DMS 273 (cell line): ENCODE data around the gene CHMP6.
"Not testable (repeated sequence)": the region's sequence is repeated elsewhere in the genome, so short reads cannot be mapped to it uniquely, and the experiment has no call there.

Experiments used
- DNase-seq: peaks from one replicate; lab custom pipeline; 2025; ENCODE audit not compliant: unreplicated experiment; lab: John Stamatoyannopoulos, UW

CHMP6 gene

DNA sequence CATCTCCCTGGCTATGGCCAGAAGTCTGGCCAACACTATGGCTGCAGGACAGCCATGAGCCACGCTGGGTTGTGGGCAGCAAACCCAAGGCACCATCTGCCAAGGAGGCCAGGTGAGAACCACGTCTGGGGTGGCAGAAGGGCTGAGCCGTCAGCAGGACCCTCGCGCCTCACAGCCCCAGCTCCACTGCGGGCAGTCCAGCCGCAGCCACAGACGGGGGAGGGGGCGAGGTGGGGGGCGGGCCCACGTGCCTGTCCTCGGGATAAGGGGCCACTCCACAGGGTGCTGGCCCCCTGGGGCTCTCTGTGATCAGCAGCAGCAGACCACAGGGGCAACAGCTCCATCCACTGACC is 36.8 kb downstream of the CHMP6 start:
- DNase-seq: no peak

DNA sequence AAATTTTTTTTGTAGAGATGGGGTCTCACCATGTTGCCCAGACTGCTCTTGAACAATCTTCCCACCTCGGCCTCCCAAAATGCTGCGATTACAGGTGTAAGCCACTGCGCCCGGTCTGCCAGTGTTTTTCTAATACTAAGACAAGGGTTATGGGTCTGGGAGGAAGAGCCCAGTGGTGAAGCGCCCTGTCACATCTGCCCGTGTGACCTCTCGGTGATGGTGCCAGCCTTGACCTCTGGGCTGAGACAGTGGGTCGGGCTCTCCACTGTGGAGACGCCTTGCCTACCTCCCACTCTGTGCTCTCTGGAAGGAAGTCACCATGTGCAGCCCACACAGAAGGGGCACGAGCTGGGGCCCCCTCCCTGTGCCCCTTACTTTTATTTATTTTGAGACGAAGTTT is 38.2 kb downstream of the CHMP6 start:
- no peak for DNase-seq

DNA sequence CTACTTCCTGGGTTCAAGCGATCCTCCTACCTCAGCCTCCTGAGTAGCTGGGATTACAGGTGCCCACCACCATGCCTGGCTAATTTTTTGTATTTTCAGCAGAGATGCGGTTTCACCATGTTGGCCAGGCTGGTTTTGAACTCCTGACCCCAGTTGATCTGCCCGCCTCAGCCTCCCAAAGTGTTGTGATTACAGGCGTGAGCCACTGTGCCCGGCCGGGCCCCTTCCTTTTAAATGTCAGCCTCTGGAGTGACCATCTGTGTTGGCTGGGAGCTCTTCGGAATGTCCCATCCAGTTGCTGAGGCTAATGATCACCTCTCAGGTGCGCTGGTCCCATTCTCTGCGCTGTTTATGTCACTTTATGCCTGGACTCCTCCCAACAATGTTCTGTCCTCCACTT is 38.7 kb downstream of the CHMP6 start:
- not testable (repeated sequence) for DNase-seq

DNA sequence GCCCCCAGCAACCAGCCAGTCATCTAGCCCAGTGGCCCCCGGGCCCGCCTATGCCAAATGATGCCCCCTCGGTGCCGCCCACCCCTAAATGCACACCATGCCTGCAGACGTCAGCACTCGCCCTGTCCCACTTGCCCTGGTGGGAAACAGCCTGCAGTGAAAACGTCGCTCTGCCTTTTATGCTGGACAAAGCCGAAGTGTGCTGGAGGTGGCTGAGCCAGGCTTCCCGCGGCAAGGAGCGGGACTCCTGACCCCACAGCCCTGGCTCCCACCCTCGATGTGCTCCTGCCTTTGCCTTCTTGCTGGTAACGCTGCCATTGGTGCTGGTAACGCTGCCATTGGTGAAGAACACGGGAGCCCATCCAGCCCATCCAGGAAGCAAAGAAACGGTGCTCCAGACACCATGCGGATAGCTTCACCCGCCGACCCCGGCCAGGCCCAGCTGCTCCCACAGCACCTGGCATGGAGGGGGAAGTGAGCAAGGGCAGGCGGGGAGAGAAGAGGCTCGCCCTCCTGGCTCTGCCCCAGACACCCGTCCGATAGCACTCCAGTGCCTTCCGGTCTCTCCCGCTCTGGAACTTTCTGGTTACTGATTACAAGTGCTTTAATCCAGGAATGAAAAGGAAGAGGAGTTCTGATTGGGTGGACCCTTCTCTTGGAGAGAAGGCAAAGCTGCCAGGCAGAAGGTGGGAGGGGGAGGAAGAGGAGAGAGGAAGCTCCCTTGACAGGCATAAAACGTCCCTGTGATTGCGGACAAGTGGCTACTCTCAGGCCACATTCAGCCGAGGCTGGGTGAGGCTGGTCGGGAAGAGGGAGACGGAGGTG is 39.3 kb downstream of the CHMP6 start:
- DNase-seq: peak; percentile 66

DNA sequence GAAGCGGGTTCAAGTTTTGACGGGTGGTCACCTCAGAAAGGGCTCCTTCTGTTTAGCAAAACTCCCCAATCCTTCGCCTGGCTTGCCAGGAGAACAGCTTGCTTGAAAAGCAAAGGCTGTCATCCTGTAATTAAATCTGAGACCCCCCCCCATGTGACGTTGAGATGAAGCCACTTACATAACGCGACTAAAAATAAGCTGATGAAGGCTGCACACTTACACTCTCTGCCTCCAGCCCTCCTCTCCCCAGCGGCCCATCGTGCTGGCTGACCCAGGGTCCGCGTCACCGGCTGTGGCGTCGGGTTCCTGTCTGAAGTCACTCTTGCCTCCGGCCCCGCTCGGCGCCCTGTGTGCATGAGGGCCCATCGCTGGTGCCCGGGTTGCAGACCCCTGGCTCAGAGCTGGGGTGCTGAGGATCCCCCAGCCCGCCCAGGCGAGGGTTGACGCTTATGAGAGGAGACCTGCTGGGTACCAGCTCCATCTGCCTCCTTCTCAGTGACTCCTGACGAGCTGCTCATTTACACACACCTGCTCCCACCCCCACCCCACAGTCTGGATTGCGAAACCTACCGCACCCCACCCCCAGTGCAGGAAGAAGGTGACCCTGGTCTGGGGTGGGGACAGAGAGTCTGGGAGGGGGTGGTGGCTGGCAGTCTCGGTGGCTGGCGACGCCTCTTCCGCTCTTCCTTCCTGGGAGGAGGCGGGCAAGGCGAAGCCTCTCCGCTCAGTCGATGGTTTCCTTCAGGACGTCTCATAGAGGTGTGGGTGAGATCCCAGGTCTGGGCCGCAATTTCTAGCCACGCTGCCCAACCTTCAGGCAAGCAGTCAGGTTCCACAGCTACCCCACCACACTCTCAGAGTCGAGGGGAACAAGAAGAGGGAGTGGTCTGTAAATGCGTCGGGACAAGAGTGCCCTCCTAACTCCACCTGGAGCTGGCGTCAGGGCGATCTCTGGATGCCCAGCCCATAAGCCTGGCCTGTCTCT is 40.2 kb downstream of the CHMP6 start:
- DNase-seq: peak; percentile 62

DNA sequence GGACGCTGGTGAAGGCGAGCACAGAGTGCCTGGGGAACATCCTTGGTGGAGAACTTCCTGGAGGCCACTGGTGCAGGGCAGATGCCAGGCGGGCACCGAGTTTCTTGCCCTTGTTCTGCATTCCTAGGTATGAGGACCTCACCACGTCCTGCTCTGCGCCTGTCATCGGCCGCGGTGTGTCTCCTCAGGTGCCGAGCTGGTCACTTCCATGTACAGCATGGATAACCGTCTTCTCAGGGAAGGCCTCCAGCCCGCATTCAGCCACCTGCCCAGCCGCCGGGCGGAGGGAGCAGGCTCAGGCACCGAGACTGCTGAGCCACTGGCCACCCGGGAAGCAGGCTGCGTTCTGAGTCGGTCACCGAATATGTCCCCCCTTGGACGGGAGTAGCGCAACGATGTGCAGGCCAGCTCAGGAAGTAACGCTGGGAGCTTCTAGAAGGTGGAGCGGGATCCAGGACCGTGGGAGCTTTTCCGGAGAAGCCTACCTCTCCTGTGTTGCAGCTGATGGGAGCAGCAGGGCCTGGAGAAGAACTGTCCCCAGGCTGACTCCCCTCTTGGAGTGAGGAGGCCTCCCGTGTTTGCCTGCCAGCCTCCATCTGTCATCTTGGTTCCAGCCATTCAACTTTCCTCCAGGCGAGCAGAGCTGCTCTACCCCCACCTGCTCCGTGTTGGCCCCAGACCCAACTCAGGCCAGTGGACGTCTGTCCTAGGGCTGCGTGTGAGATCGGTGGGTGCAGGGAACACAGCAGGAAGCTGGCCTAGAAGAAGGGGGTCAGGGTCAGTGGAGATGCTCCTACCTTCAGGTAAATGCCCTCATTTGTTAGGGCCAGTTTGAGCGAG is 41.2 kb downstream of the CHMP6 start:
- DNase-seq: peak; percentile 65

DNA sequence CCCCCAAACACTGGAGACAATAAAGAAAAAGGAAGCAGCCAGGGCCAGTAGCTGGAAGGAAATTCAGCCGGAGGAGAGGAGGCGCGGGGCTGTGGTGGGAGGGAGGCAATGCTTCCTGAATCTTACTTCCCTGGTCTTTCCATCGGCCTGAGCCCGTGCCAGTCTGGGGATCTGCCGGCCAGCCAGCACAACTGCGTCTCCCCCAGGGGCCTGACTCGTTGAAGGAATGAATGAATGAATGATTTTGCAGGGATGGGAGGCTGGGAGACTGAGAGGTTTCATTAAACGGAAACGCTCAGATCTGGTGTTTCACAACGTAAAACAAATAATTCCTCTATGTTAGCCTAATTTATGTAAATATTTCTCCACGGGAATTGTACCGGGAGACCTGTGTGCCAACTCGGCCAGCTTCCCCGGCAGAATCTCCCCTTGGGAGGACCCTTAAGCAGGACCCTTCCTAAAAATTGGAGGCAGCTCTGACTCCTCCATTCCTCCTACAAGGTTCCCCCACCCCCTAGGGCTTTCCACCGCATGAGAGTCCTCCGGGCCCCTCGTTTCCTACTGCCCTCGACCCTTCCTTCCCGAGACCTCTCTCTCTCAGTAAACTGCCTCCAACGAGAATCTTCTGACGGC is 42.0 kb downstream of the CHMP6 start:
- peak; percentile 48 for DNase-seq

DNA sequence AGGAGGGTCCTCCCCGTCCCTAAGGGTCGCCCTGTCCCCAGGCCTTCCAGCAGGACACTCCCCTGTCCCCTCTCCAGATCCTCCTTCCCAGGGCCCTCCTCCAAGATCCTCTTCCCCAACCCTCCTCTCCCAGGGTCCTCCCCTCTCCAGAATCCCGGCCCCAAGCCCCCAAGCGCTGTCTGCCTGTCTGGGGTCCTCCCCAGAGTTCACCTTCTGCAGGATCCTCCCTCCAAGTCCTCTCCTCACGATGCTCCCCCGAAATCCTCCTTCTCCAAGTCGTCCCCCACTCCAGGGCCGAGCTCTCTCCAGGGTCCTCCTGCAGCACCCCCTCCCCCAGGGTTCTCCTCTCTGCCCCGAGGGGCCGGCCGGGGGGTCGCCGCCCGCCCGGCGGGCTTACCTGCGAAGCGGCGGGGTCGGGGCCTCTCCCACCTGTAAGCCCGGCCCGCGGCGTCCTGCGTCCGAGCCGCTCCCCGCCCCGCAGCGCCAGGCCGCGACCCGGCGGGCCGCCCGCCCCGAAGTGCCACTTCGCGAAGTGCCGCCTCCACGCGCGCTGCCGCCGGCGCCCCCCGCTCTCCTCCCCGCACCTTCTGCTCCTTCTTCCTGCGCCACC is 42.6 kb downstream of the CHMP6 start:
- DNase-seq: peak; percentile 64

DNA sequence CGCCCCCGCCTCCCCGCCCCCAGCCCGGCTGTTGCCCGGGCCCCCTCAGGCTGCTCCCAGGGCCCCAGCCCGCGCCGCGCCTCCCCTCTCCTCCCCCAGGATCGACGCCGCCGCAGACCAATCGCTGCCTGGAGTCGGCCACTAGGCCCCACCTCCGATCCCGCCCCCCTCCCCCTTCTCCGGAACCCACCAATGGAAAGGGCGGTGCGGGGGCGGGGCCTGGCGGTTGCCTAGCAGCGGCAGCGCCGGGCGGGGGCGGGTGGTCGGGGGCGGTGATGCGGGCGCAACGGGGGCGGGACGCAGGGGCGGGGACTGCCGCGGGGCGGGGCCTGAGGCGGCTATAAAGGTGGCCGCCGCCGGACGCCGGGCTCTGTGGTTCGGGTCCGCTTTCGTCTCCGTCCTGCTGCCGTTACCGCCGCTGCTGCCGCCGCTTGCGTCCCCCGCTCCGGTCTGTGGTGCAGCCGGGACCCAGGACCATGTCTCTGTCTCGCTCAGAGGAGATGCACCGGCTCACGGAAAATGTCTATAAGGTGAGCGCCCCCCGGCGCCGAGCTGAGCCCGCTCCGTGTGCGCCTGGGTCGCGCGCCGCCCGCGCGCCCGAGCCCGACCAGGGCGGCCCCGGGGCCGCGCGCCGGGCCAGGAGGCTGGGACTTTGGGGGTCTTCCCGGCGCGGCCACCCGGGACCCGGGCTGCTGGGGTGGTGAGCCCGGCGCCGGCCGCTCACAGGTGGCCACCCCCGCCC is 43.3 kb downstream of the CHMP6 start, which contains the start of gene BAIAP2:
Gene BAIAP2 (plus strand): TSS at position 373 of the 742 bp plus-strand sequence. CDS start 104 bp downstream, at position 477.
- DNase-seq: peak; percentile 97

DNA sequence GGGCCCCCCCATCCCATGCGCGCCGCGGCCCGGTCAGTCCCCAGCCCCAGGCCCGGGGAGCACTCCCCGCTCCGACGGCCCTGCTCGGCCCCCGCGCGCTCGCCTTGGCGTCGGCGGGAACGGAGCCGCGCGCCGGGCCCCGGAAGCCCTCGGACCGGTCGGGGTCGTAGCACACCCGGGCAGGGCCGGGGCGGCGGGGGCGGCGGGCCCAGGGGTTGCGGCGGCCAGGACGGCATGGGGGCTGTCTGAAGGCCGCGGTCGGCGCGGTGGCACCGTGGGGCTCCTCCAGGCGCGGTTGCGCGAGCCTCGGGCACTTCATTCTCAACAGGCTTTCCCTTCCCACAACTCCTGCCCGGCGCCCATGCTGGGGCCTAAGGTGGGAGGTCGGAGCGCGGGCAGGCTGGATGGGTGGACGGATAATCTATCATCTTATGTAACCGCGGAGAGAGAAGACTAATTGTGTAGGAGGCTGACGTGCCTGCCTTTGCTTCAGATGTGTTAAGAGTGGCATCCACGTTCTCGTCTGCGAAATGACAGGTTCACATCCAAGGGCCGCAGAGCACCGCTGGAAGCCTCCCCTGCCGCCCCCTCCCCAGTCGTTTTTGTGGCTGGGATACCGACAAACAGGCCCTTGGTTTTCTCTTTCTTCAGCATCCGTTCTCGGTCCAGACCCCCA is 44.0 kb downstream of the CHMP6 start:
- peak; percentile 63 for DNase-seq

DNA sequence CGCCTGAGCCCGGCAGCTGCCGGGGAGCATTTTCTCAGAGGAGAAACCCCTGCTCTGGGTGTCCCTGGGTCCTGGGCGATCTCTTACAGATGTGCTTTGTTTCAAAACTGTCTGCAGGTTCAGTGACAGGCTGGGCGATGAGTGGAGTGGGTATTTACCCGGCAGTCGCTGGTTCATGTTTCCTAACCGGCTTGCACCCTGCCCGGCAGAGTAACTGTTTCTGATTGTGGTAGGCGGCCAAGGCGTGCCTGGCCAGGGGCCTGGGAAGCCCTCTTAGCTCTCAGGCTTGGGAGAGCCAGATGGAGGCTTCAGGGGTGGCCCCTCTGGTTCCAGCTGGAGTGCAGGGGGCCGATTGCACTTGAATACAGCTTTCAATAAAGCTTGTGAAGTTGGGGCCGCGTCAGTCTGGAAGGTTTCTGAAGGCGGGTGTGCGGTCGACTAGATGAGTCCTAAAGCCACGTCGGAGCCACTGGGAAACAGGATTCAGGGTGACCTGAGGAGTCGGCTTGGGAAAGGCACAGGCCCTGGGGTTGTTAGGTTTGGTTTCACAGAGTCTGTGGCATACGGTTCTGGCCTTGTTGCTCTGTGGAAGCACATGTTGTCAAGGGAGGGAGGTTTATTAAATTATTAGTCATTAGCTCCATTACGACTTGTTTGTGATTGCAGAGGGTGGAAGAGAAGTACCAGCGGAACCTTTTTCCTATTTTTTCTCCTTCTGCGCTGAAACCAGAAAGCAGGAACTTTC is 44.7 kb downstream of the CHMP6 start:
- DNase-seq: peak; percentile 94

DNA sequence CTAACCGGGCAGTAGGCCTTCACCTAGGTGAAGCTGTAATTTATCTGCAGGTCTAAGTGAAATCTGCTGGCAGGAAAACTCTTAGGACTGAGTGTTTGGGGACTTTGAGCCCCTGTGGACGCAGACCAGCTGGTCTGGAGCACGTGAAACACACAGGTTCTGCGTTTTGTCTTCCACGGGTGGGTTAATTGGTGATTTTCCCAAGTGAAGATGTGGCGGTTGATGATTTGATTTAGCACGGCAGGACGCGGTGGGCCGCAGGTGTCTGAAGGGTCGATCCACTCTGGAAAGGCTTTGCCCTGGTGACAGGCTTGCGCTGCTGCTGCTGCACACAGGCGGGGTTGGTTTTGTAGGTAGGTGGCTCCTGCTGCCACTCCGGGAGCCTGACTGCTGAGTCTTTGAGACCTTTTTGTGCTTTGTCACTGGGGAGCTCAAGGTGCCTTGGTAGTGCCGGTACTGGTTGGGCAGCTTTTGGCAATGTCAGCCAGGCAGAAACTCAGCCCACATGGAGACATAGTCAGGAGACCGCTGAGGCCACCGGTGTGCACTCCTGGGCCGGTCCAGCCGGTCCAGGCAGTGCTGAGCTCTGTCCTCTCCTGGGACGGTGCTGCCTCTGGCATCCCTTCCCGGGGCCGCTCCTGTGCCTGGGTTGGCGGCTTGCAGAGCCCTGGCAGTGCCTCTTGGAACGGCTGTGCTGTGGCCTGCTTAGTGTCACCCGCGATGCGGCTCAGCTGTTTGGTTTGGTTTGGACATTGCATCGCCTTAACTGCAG is 45.6 kb downstream of the CHMP6 start:
- DNase-seq: peak; percentile 46

DNA sequence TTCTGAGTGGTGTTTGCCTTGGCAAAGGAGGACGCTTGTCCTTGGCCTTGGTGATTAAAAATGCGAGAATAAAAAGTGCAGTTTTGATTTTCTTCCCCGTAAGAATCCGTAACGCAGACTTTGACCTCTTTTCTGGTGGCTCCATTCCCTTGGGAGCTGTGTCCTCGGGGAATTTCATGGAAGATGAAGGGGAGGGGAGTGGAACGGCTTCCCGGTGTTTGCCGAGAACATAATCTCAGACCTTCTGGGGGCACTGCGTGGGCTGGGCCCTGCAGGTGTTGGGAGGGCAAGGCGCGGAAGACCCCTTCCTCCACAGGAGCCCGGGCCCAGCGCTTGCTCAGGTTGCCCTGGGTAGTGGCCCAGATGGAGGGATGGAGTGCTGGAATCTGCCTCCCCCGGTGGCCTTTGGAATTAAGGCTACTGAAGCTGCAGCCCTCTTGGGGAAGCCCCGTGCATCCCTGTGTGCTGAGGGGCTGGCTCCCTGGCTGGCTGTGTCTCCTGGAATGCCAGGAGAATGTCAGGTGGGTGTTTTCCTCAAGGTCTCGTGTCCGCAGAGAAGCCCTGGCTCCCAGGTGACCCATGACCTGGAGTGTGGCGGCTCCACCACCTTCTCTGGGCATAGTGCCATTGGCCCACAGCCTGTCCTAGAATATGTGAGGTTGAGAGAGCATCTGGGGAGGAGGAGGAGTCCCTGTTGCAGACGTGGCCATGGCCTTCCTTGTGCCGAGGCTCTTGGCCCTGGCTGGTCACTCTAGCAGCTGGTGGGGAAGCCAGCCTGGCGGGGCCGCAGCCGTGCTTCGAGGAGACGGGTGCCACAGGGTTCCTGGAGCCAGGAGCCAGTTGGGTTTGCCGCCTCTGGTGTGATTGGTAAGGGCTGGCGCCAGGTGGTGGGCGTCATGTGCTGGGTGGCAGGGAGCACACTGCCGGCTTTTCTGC is 46.4 kb downstream of the CHMP6 start:
- peak; percentile 62 for DNase-seq

DNA sequence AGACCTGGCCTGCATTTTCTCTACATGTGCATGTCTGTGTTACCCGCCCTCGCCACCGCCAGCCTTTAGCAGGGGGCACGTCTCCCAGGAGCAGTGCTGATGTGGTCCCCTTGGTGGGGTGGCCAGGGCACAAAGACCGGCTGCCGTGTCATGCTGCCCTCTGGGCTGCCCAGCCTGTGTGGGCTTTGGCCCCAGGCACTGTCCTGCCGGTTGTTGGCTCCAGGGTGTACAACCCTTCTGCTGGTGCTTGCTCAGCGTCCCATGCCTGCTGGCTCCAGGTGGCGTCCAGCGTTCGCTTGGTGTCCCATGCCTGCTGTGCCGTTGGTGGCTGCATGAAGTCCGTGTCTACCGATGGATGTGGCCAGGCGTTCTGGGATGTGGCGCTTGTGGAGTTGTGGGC is 47.5 kb downstream of the CHMP6 start:
- no peak for DNase-seq

DNA sequence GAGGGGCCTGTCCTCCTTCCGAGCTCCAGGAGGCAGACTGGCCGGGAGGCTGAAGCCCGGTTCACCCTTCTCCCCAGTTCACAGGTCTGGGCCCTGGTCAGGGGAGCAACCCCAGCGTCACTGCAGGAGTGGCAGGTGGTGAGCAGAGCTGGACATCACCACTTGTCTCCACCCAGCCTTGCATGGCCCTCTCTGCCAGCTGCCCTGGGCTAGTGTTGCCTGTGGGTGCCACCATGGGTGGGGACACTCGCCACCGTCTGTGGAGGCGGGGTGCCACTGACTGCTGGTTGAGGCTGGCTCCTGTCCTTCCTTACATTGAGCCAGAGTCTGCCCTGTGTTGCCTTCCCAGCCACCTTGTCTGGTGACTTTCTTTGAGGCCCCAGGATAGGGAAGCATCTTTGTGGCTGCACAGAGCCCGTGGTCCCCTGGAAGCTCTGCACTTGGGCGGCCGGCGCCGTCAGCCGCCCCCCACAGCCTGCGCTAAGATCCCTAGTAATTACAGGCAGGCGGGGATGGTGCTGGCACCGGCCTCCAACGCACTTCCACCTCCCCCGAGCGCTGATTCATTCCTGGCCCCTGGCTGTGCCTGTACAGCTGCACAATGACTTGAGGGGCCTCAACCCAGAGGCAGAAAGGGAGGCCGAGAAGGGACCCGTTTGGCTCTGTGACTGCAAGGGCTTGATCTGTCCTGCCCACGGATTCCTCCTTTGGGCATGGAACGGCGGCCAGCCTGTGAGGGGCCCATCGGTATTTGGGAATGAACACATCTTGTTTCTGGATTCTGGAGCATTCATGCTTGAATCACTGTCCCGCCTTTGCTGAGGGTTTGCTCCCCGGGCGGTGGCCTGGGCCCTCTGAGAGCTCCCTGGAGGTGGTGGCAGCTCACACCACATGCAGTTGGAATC is 48.5 kb downstream of the CHMP6 start:
- peak; percentile 70 for DNase-seq
